Stimulated activated naive B cell treated with anti-CD40 and anti-IgM and Interleukin-4, amounts not matched to agents 10 μg/mL and 1 μg/mL and 100 μg/mL, for 72 hours (primary cell): ENCODE measurements around the gene BABAM2.

Experiments used
- ATAC-seq, 2 donors: fragments of 150-1000 bp; cut with Tn5 transposase; replicated peaks; 2 replicates each; pipeline ENCODE4 v1.10.0; 2021; ENCODE audit warnings: moderate library complexity in 1 of 2
- DNase-seq: peaks from one replicate; pipeline ENCODE4 v3.0.0; 2021
- H3K27ac Mint-ChIP-seq: one replicate; pipeline ENCODE4 v1.8.0; 2022; ENCODE audit warnings: mild to moderate bottlenecking, mixed read lengths
- H3K27me3 Mint-ChIP-seq, 2 donors: one replicate each; pipeline ENCODE4 v1.8.0; 2022; ENCODE audit warnings: mixed read lengths in 2 of 2
- H3K36me3 Mint-ChIP-seq, 2 donors: one replicate each; pipeline ENCODE4 v1.8.0; 2022; ENCODE audit warnings: mixed read lengths in 2 of 2, mild to moderate bottlenecking in 1 of 2
- H3K4me1 Mint-ChIP-seq, 2 donors: one replicate each; pipeline ENCODE4 v1.8.0; 2022; ENCODE audit warnings: mixed read lengths in 2 of 2, mild to moderate bottlenecking in 1 of 2
- H3K4me3 Mint-ChIP-seq, 2 donors: one replicate each; pipeline ENCODE4 v1.8.0; 2022; ENCODE audit warnings: mild to moderate bottlenecking in 2 of 2, mixed read lengths in 2 of 2, moderate library complexity in 1 of 2
- H3K9me3 Mint-ChIP-seq, 2 donors: one replicate each; pipeline ENCODE4 v1.8.0; 2022; ENCODE audit warnings: mixed read lengths in 2 of 2, mild to moderate bottlenecking in 1 of 2

BABAM2 gene

GRCh38 chr2:28318462-28319117 is 428.1 kb downstream of the BABAM2 start:
- Mint-ChIP-seq H3K9me3 (no peaks in the 10 kb centered on the region), H3K27ac (no peak overlapping the region), H3K4me1 (peaks cover 0 to 2% of the 10 kb centered on the region in 2 donors), H3K36me3 (peaks cover 7 to 23% of the 10 kb centered on the region in 2 donors), H3K27me3 (no peaks in the 10 kb centered on the region), H3K4me3 (no peak overlapping the region)
- ATAC-seq (no peak), DNase-seq (no peak)

GRCh38 chr2:28319118-28320008 is 428.8 kb downstream of the BABAM2 start:
- no peak for ATAC-seq
- no peaks in the 10 kb centered on the region for H3K9me3 Mint-ChIP-seq
- DNase-seq, result no peak
- no peak overlapping the region for H3K4me3 Mint-ChIP-seq
- no peaks in the 10 kb centered on the region for H3K27me3 Mint-ChIP-seq
- H3K36me3 Mint-ChIP-seq, result peaks cover 7 to 23% of the 10 kb centered on the region in 2 donors
- peaks cover 0 to 3% of the 10 kb centered on the region in 2 donors for H3K4me1 Mint-ChIP-seq
- no peak overlapping the region for H3K27ac Mint-ChIP-seq

GRCh38 chr2:28320009-28320365 is 429.5 kb downstream of the BABAM2 start:
- Mint-ChIP-seq H3K4me1 (peaks cover under 1 to 1% of the 10 kb centered on the region in 2 donors), H3K9me3 (no peaks in the 10 kb centered on the region), H3K27me3 (no peaks in the 10 kb centered on the region), H3K36me3 (peaks cover 7 to 17% of the 10 kb centered on the region in 2 donors), H3K4me3 (no peak overlapping the region), H3K27ac (no peak overlapping the region)
- ATAC-seq (no peak), DNase-seq (no peak)

- H3K36me3 Mint-ChIP-seq, result peaks cover 7 to 20% of the 10 kb centered on the region in 2 donors
- ATAC-seq (no peak), DNase-seq (no peak)
- peaks cover 4% of the 10 kb centered on the region in 2 donors for H3K4me1 Mint-ChIP-seq
- H3K9me3 Mint-ChIP-seq, result no peaks in the 10 kb centered on the region
- no peak overlapping the region for H3K4me3 Mint-ChIP-seq
- H3K27me3 Mint-ChIP-seq, result no peaks in the 10 kb centered on the region
- H3K27ac Mint-ChIP-seq, result no peak overlapping the region
Observed at GRCh38 chr2:28320371-28320770, 429.8 kb downstream of the BABAM2 start.

GRCh38 chr2:28321426-28321825 is 430.9 kb downstream of the BABAM2 start:
- H3K27ac Mint-ChIP-seq, result no peak overlapping the region
- peaks cover 14% of the 10 kb centered on the region in 2 donors for H3K4me1 Mint-ChIP-seq
- DNase-seq (no peak), ATAC-seq (no peak)
- no peak overlapping the region for H3K4me3 Mint-ChIP-seq
- no peaks in the 10 kb centered on the region for H3K9me3 Mint-ChIP-seq
- H3K27me3 Mint-ChIP-seq, result no peaks in the 10 kb centered on the region
- H3K36me3 Mint-ChIP-seq, result peaks cover 7 to 20% of the 10 kb centered on the region in 2 donors

GRCh38 chr2:28322051-28322450 is 431.5 kb downstream of the BABAM2 start:
- Mint-ChIP-seq H3K4me1 (peaks cover 15% of the 10 kb centered on the region in 2 donors), H3K27ac (no peak overlapping the region)

GRCh38 chr2:28322456-28322855 is 431.9 kb downstream of the BABAM2 start:
- DNase-seq (no peak), ATAC-seq (no peak)
- Mint-ChIP-seq H3K27me3 (no peaks in the 10 kb centered on the region), H3K4me3 (no peak overlapping the region), H3K27ac (peak overlapping the region; percentile 16), H3K36me3 (peaks cover 7 to 22% of the 10 kb centered on the region in 2 donors), H3K4me1 (peaks cover 15% of the 10 kb centered on the region in 2 donors), H3K9me3 (no peaks in the 10 kb centered on the region)

More at GRCh38 chr2:28322051-28322450, 431.5 kb downstream of the BABAM2 start:
- H3K4me3 Mint-ChIP-seq, result no peak overlapping the region
- H3K9me3 Mint-ChIP-seq, result no peaks in the 10 kb centered on the region
- DNase-seq (no peak), ATAC-seq (no peak)
- no peaks in the 10 kb centered on the region for H3K27me3 Mint-ChIP-seq
- H3K36me3 Mint-ChIP-seq, result peaks cover 7 to 20% of the 10 kb centered on the region in 2 donors

- Mint-ChIP-seq H3K27ac (no peak overlapping the region), H3K9me3 (no peaks in the 10 kb centered on the region), H3K4me3 (no peak overlapping the region), H3K27me3 (no peaks in the 10 kb centered on the region), H3K4me1 (peaks cover 15% of the 10 kb centered on the region in 2 donors), H3K36me3 (peaks cover 5 to 21% of the 10 kb centered on the region in 2 donors)
- no peak for ATAC-seq
- DNase-seq, result no peak
Observed at GRCh38 chr2:28322981-28323396, 432.5 kb downstream of the BABAM2 start.

- Mint-ChIP-seq H3K36me3 (peaks cover 18 to 37% of the 10 kb centered on the region in 2 donors), H3K4me3 (no peak overlapping the region), H3K27ac (peak overlapping the region; percentile 57), H3K27me3 (no peaks in the 10 kb centered on the region), H3K4me1 (peaks cover 15% of the 10 kb centered on the region in 2 donors), H3K9me3 (no peaks in the 10 kb centered on the region)
- DNase-seq, result no peak
- no peak for ATAC-seq
Observed at GRCh38 chr2:28325173-28325566, 434.6 kb downstream of the BABAM2 start.

GRCh38 chr2:28325567-28326468 is 435.3 kb downstream of the BABAM2 start:
- peak overlapping the region; percentile 71 for H3K27ac Mint-ChIP-seq
- H3K27me3 Mint-ChIP-seq, result no peaks in the 10 kb centered on the region
- peak overlapping the region in 1 of 2 donors; percentile 29 for H3K4me3 Mint-ChIP-seq
- peaks cover 15% of the 10 kb centered on the region in 2 donors for H3K4me1 Mint-ChIP-seq
- ATAC-seq (peak; percentile 89 to 94), DNase-seq (peak; percentile 37)
- H3K9me3 Mint-ChIP-seq, result no peaks in the 10 kb centered on the region
- H3K36me3 Mint-ChIP-seq, result peaks cover 18 to 43% of the 10 kb centered on the region in 2 donors

GRCh38 chr2:28326469-28326805 is 435.9 kb downstream of the BABAM2 start:
- DNase-seq (no peak), ATAC-seq (no peak)
- no peaks in the 10 kb centered on the region for H3K27me3 Mint-ChIP-seq
- H3K27ac Mint-ChIP-seq, result peak overlapping the region; percentile 71
- H3K4me3 Mint-ChIP-seq, result peak overlapping the region in 1 of 2 donors; percentile 29
- peaks cover 15% of the 10 kb centered on the region in 2 donors for H3K4me1 Mint-ChIP-seq
- no peaks in the 10 kb centered on the region for H3K9me3 Mint-ChIP-seq
- peaks cover 18 to 38% of the 10 kb centered on the region in 2 donors for H3K36me3 Mint-ChIP-seq

GRCh38 chr2:28326881-28327505 is 436.5 kb downstream of the BABAM2 start:
- H3K4me1 Mint-ChIP-seq, result peaks cover 15% of the 10 kb centered on the region in 2 donors
- H3K36me3 Mint-ChIP-seq, result peaks cover 18 to 34% of the 10 kb centered on the region in 2 donors
- no peaks in the 10 kb centered on the region for H3K27me3 Mint-ChIP-seq
- H3K27ac Mint-ChIP-seq, result no peak overlapping the region
- no peak overlapping the region for H3K4me3 Mint-ChIP-seq
- ATAC-seq (no peak), DNase-seq (no peak)
- H3K9me3 Mint-ChIP-seq, result no peaks in the 10 kb centered on the region

GRCh38 chr2:28327581-28327955 is 437.0 kb downstream of the BABAM2 start:
- peaks cover 15% of the 10 kb centered on the region in 2 donors for H3K4me1 Mint-ChIP-seq
- H3K27me3 Mint-ChIP-seq, result no peaks in the 10 kb centered on the region
- H3K4me3 Mint-ChIP-seq, result no peak overlapping the region
- H3K36me3 Mint-ChIP-seq, result peaks cover 16 to 31% of the 10 kb centered on the region in 2 donors
- ATAC-seq, result no peak
- no peak overlapping the region for H3K27ac Mint-ChIP-seq
- DNase-seq, result no peak
- no peaks in the 10 kb centered on the region for H3K9me3 Mint-ChIP-seq
